CD14-positive monocyte (primary cell): ENCODE results near the gene WASF1. TPM values are rescaled to one million over a fixed set of nuclear protein-coding genes. Genes with fewer than 3 reads are reported as not detected.

Experiments
- DNase-seq, 3 donors: peaks; one replicate each; pipeline ENCODE4 v3.0.0-alpha.2; 2011 to 2022
- H2AFZ ChIP-seq: 2 replicates; pipeline ENCODE4 v1.6.0; 2012; ENCODE audit warnings: mild to moderate bottlenecking, low read depth, low read length, inconsistent platforms; ENCODE audit not compliant: insufficient read depth, poor library complexity, severe bottlenecking
- H3K27ac ChIP-seq, 2 donors: 1 replicate in 1 of 2; 2 replicates in 1 of 2; pipeline ENCODE4 v1.5.1; 2012 to 2013; ENCODE audit warnings: low read length in 2 of 2, control low read depth in 1 of 2, inconsistent platforms in 1 of 2, low read depth in 1 of 2, mild to moderate bottlenecking in 1 of 2
- H3K27me3 ChIP-seq, 2 donors: one replicate each; pipeline versions ENCODE4 v1.6.0 to v1.6.1; 2011 to 2013; ENCODE audit warnings: low read length in 2 of 2; ENCODE audit not compliant: control insufficient read depth in 2 of 2, insufficient read depth in 2 of 2
- H3K36me3 ChIP-seq, 2 donors: replicated peaks in 1 of 2; 1 replicate in 1 of 2; 2 replicates in 1 of 2; pipeline versions ENCODE4 v1.5.1 to v1.6.1; 2012 to 2013; ENCODE audit warnings: low read length in 2 of 2, control low read depth in 1 of 2, inconsistent platforms in 1 of 2, mild to moderate bottlenecking in 1 of 2; ENCODE audit not compliant: insufficient read depth in 2 of 2, control insufficient read depth in 1 of 2
- H3K4me1 ChIP-seq, 2 donors: 1 replicate in 1 of 2; 2 replicates in 1 of 2; pipeline versions ENCODE4 v1.5.1 to v1.6.1; 2012 to 2013; ENCODE audit warnings: low read length in 2 of 2, control low read depth in 1 of 2, inconsistent platforms in 1 of 2, mild to moderate bottlenecking in 1 of 2, moderate library complexity in 1 of 2; ENCODE audit not compliant: insufficient read depth in 2 of 2, control insufficient read depth in 1 of 2
- H3K4me2 ChIP-seq: replicated peaks from 2 replicates; pipeline ENCODE3; 2012; ENCODE audit warnings: low read length, moderate library complexity, mild to moderate bottlenecking; ENCODE audit not compliant: poor library complexity, severe bottlenecking; ENCODE audit errors: extremely low read depth
- H3K4me3 ChIP-seq, 3 experiments: fragments of 200-600 bp in 1 of 3; sonication (generic) in 1 of 3; replicated peaks in 1 of 3; 1 replicate in 2 of 3; 2 replicates in 1 of 3; pipeline ENCODE4 v1.5.1; 2011 to 2013; ENCODE audit warnings: low read length in 3 of 3, mild to moderate bottlenecking in 3 of 3, control low read depth in 2 of 3, low read depth in 2 of 3, inconsistent platforms in 1 of 3, moderate library complexity in 1 of 3
- H3K79me2 ChIP-seq: 2 replicates; pipeline ENCODE4 v1.6.0; 2012; ENCODE audit warnings: mild to moderate bottlenecking, control low read depth, inconsistent platforms, low read length, moderate library complexity; ENCODE audit not compliant: insufficient read depth
- H3K9ac ChIP-seq: 2 replicates; pipeline ENCODE4 v1.6.0; 2017; ENCODE audit warnings: low read length, mild to moderate bottlenecking; ENCODE audit not compliant: insufficient read depth, poor library complexity, severe bottlenecking
- H3K9me3 ChIP-seq, 2 donors: replicated peaks in 1 of 2; 1 replicate in 1 of 2; 2 replicates in 1 of 2; pipeline versions ENCODE4 v1.5.1 to v1.6.1; 2012 to 2013; ENCODE audit warnings: low read length in 2 of 2, control low read depth in 1 of 2; ENCODE audit not compliant: control insufficient read depth in 1 of 2, insufficient read depth in 1 of 2
- H4K20me1 ChIP-seq: 2 replicates; pipeline ENCODE4 v1.6.0; 2012; ENCODE audit warnings: mild to moderate bottlenecking, low read length, control low read depth, moderate library complexity; ENCODE audit not compliant: insufficient read depth
- H3K27ac Mint-ChIP-seq, 7 donors: one replicate each; pipeline ENCODE4 v1.8.0; 2020; ENCODE audit warnings: mild to moderate bottlenecking in 7 of 7, mixed read lengths in 7 of 7, moderate library complexity in 6 of 7, inconsistent platforms in 2 of 7
- H3K27me3 Mint-ChIP-seq, 3 donors: one replicate each; pipeline ENCODE4 v1.8.0; 2021 to 2022; ENCODE audit warnings: low read depth in 3 of 3, mild to moderate bottlenecking in 3 of 3, mixed read lengths in 3 of 3, moderate library complexity in 3 of 3, inconsistent platforms in 1 of 3
- H3K36me3 Mint-ChIP-seq, 2 donors: one replicate each; pipeline ENCODE4 v1.8.0; 2020; ENCODE audit warnings: mixed read lengths in 2 of 2, inconsistent platforms in 1 of 2, mild to moderate bottlenecking in 1 of 2
- H3K4me1 Mint-ChIP-seq: one replicate; pipeline ENCODE4 v1.8.0; 2020; ENCODE audit warnings: mild to moderate bottlenecking, mixed read lengths
- H3K4me3 Mint-ChIP-seq, 2 donors: one replicate each; pipeline ENCODE4 v1.8.0; 2020; ENCODE audit warnings: mild to moderate bottlenecking in 2 of 2, mixed read lengths in 2 of 2, moderate library complexity in 1 of 2
- H3K9me3 Mint-ChIP-seq, 7 donors: one replicate each; pipeline ENCODE4 v1.8.0; 2020 to 2022; ENCODE audit warnings: mixed read lengths in 7 of 7, mild to moderate bottlenecking in 6 of 7, moderate library complexity in 6 of 7, inconsistent platforms in 2 of 7
- CTCF ChIP-seq: fragments of 200-600 bp; IDR thresholded peaks from one replicate; pipeline ENCODE4 v1.8.0; 2022; ENCODE audit warnings: antibody characterized with exemption, mild to moderate bottlenecking
- WGBS: methylation state at CpG from one replicate; pipeline ENCODE4 v1.1.5; 2013; ENCODE audit warnings: missing lambda C conversion rate; ENCODE audit not compliant: insufficient coverage; 5-methylcytosine and 5-hydroxymethylcytosine counted together
- intact Hi-C, 2 donors: fragments of 100-400 bp; cut with micrococcal nuclease; formaldehyde crosslinking; loops; one replicate each; pipeline versions ENCODE4 v1.15.0 to v1.15.1; 2023
- polyA plus RNA-seq, 3 donors: library from polyadenylated mRNA; depleted of rRNA in 1 of 3; unstranded in 2 of 3; stranded (reverse) in 1 of 3; fragments of 300-500 nt in 2 of 3; fragments of >200 nt in 1 of 3; fragmentation: Illumina TruSeq in 2 of 3; gene quantifications; 1 replicate in 2 of 3; 2 replicates in 1 of 3; pipeline ENCODE4 v1.2.3, GENCODE V29; 2012 to 2021

Gene WASF1
- polyA plus RNA-seq, 3 donors = 0.32 to 1.7 (median 1.4) TPM

GRCh38 chr6:110137924-110138887, 41.3 kb downstream of the WASF1 start:
- H3K9me3 Mint-ChIP-seq = peaks cover 14 to 23% (median 21%) of the 10 kb centered on the region in 7 donors
- no peak overlapping the region for H2AFZ ChIP-seq
- no peaks in the 10 kb centered on the region for H3K27me3 ChIP-seq
- H3K4me1 ChIP-seq = no peaks in the 10 kb centered on the region
- H3K4me3 Mint-ChIP-seq = no peak overlapping the region
- no peaks in the 10 kb centered on the region for H3K36me3 ChIP-seq
- intact Hi-C loops = no loop called here
- no peak overlapping the region for H3K9ac ChIP-seq
- peaks cover 2 to 3% of the 10 kb centered on the region in 2 donors for H3K36me3 Mint-ChIP-seq
- no peaks in the 10 kb centered on the region for H3K4me1 Mint-ChIP-seq
- no peaks in the 10 kb centered on the region for H3K79me2 ChIP-seq
- H3K4me2 ChIP-seq = no peak overlapping the region
- TF ChIP-seq CTCF = no peak
- H4K20me1 ChIP-seq = no peaks in the 10 kb centered on the region
- WGBS = 93% methylated on average over 10 of the region's 10 CpGs
- DNase-seq = no peak
- H3K27ac ChIP-seq = no peak overlapping the region
- no peaks in the 10 kb centered on the region for H3K27me3 Mint-ChIP-seq
- no peak overlapping the region for H3K4me3 ChIP-seq
- H3K9me3 ChIP-seq = peaks cover 12 to 18% of the 10 kb centered on the region in 2 donors
- peak overlapping the region in 1 of 7 donors; percentile 41 for H3K27ac Mint-ChIP-seq

GRCh38 chr6:110130362-110130761, 49.1 kb downstream of the WASF1 start:
- Histone ChIP-seq H3K36me3 (no peaks in the 10 kb centered on the region), H3K4me3 (no peak overlapping the region), H3K27me3 (no peaks in the 10 kb centered on the region), H2AFZ (no peak overlapping the region), H3K9me3 (no peaks in the 10 kb centered on the region), H3K27ac (no peak overlapping the region), H3K9ac (no peak overlapping the region), H3K79me2 (no peaks in the 10 kb centered on the region), H4K20me1 (no peaks in the 10 kb centered on the region), H3K4me1 (no peaks in the 10 kb centered on the region), H3K4me2 (no peak overlapping the region)
- H3K27ac Mint-ChIP-seq = peak overlapping the region in 1 of 7 donors; percentile 8
- intact Hi-C loops = no loop called here
- peaks cover 0 to 4% (median 0%) of the 10 kb centered on the region in 3 donors for H3K27me3 Mint-ChIP-seq
- DNase-seq = no peak
- no peaks in the 10 kb centered on the region for H3K36me3 Mint-ChIP-seq
- no peak overlapping the region for H3K4me3 Mint-ChIP-seq
- H3K9me3 Mint-ChIP-seq = peaks cover 0 to 6% (median 0%) of the 10 kb centered on the region in 7 donors
- no peaks in the 10 kb centered on the region for H3K4me1 Mint-ChIP-seq
- no peak for TF ChIP-seq CTCF
